Ovary (tissue), 3 donors: ENCODE data around the gene PTCRA.

Source experiments
- EP300 ChIP-seq: sonication (generic); formaldehyde crosslinking; IDR thresholded peaks from one replicate; pipeline ENCODE4 v1.6.1; 2017; ENCODE audit warnings: antibody characterized with exemption
- POLR2A ChIP-seq: fragments of 450-650 bp; IDR thresholded peaks from one replicate; pipeline ENCODE4 v1.6.1; 2017; ENCODE audit warnings: antibody characterized with exemption, mild to moderate bottlenecking, moderate library complexity
- TF ChIP-seq, protein P1 (sequence below), 3 donors: fragments of 450-650 bp in 2 of 3; fragments of 200-600 bp in 1 of 3; IDR thresholded peaks; one replicate each; pipeline versions ENCODE4 v1.5.1 to v1.8.0; 2016 to 2022; ENCODE audit warnings: antibody characterized with exemption in 3 of 3, mild to moderate bottlenecking in 1 of 3
- donor health status: DM: no; HTN: no; CAD: no.

DNA sequence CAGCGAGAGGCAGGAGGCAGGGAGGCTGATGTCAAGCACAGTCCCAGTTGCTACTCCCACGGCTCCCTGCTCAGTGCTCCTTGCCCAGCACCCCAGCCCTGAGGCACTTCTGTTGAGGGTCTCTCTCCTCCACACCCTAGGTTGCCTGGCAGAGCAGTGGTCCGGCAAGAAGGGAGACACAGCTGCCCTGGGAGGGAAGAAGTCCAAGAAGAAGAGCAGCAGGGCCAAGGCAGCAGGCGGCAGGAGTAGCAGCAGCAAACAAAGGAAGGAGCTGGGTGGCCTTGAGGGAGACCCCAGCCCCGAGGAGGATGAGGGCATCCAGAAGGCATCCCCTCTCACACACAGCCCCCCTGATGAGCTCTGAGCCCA is 22.6 kb downstream of the PTCRA start:
- TF ChIP-seq, protein P1, sequence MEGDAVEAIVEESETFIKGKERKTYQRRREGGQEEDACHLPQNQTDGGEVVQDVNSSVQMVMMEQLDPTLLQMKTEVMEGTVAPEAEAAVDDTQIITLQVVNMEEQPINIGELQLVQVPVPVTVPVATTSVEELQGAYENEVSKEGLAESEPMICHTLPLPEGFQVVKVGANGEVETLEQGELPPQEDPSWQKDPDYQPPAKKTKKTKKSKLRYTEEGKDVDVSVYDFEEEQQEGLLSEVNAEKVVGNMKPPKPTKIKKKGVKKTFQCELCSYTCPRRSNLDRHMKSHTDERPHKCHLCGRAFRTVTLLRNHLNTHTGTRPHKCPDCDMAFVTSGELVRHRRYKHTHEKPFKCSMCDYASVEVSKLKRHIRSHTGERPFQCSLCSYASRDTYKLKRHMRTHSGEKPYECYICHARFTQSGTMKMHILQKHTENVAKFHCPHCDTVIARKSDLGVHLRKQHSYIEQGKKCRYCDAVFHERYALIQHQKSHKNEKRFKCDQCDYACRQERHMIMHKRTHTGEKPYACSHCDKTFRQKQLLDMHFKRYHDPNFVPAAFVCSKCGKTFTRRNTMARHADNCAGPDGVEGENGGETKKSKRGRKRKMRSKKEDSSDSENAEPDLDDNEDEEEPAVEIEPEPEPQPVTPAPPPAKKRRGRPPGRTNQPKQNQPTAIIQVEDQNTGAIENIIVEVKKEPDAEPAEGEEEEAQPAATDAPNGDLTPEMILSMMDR (IDR thresholded peaks at IDR 0.05), result no peak
- TF ChIP-seq POLR2A (no peak), EP300 (no peak)
